HL-60 (cell line): ENCODE measurements around the gene TMEM154.

Source experiments
- GABPA ChIP-seq: IDR thresholded peaks from 2 replicates; pipeline ENCODE4 v1.6.1; 2012; ENCODE audit warnings: low read depth
- POLR2AphosphoS5 ChIP-seq: IDR thresholded peaks from 2 replicates; pipeline ENCODE4 v1.6.1; 2012; ENCODE audit warnings: low read depth
- TF ChIP-seq, protein P1 (sequence below): IDR thresholded peaks from one replicate; pipeline ENCODE4 v1.5.1; 2011; ENCODE audit warnings: low read length, control low read depth, inconsistent platforms; ENCODE audit not compliant: insufficient read depth
- TF ChIP-seq, protein P2 (sequence below): IDR thresholded peaks from 2 replicates; pipeline ENCODE4 v1.6.1; 2012; ENCODE audit warnings: low read depth; ENCODE audit not compliant: insufficient replicate concordance

DNA sequence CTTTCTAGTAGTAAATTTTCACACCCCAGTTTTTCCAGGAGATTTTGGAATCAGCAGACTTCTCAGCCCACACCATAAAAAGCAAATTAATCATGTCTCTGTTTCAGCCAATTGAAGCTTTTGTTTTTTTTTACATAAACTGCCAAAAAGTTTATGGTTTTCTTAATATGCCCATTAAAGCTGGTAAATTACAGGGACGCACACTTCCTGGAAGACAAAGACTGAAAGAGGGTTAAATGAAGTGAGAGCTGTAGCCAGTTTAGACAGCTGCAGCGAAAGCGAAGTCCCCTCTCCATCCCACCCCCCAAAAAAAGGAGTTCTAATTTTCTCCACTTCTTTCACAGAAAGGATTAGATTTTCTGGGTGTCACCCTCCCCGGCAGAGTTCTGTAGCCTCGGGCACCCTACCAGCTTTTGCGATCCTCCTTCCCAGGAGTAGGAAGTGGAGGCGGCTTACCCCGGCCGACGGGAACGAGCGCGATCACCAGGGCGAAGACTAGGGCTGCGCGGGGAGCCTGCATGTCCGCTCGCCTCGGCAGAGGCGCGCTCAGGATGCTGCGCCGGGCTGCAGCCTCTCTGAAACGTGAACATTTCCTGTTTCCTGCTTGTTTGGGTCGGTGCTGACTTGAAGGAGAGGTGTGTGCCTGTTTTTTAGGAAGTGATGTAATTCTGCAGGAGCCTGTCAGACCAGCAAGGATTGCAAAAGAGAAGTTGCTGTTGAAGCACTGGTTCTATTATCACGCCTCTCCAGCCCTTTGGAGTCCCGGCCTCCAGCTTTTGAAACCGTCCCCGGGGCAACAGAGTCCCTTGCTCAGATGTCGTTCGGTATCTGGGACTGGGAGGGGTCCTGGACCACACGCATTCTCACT is at the start of gene TMEM154:
- TF ChIP-seq, protein P1, sequence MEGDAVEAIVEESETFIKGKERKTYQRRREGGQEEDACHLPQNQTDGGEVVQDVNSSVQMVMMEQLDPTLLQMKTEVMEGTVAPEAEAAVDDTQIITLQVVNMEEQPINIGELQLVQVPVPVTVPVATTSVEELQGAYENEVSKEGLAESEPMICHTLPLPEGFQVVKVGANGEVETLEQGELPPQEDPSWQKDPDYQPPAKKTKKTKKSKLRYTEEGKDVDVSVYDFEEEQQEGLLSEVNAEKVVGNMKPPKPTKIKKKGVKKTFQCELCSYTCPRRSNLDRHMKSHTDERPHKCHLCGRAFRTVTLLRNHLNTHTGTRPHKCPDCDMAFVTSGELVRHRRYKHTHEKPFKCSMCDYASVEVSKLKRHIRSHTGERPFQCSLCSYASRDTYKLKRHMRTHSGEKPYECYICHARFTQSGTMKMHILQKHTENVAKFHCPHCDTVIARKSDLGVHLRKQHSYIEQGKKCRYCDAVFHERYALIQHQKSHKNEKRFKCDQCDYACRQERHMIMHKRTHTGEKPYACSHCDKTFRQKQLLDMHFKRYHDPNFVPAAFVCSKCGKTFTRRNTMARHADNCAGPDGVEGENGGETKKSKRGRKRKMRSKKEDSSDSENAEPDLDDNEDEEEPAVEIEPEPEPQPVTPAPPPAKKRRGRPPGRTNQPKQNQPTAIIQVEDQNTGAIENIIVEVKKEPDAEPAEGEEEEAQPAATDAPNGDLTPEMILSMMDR, result no peak
- peak; percentile 88 for TF ChIP-seq POLR2AphosphoS5
- peak; percentile 60; the same call in 1 of the 2 replicates for TF ChIP-seq GABPA
- TF ChIP-seq, protein P2, sequence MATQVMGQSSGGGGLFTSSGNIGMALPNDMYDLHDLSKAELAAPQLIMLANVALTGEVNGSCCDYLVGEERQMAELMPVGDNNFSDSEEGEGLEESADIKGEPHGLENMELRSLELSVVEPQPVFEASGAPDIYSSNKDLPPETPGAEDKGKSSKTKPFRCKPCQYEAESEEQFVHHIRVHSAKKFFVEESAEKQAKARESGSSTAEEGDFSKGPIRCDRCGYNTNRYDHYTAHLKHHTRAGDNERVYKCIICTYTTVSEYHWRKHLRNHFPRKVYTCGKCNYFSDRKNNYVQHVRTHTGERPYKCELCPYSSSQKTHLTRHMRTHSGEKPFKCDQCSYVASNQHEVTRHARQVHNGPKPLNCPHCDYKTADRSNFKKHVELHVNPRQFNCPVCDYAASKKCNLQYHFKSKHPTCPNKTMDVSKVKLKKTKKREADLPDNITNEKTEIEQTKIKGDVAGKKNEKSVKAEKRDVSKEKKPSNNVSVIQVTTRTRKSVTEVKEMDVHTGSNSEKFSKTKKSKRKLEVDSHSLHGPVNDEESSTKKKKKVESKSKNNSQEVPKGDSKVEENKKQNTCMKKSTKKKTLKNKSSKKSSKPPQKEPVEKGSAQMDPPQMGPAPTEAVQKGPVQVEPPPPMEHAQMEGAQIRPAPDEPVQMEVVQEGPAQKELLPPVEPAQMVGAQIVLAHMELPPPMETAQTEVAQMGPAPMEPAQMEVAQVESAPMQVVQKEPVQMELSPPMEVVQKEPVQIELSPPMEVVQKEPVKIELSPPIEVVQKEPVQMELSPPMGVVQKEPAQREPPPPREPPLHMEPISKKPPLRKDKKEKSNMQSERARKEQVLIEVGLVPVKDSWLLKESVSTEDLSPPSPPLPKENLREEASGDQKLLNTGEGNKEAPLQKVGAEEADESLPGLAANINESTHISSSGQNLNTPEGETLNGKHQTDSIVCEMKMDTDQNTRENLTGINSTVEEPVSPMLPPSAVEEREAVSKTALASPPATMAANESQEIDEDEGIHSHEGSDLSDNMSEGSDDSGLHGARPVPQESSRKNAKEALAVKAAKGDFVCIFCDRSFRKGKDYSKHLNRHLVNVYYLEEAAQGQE, result no peak
